ENCODE results near the gene FADS2.

FADS2 gene

DNA sequence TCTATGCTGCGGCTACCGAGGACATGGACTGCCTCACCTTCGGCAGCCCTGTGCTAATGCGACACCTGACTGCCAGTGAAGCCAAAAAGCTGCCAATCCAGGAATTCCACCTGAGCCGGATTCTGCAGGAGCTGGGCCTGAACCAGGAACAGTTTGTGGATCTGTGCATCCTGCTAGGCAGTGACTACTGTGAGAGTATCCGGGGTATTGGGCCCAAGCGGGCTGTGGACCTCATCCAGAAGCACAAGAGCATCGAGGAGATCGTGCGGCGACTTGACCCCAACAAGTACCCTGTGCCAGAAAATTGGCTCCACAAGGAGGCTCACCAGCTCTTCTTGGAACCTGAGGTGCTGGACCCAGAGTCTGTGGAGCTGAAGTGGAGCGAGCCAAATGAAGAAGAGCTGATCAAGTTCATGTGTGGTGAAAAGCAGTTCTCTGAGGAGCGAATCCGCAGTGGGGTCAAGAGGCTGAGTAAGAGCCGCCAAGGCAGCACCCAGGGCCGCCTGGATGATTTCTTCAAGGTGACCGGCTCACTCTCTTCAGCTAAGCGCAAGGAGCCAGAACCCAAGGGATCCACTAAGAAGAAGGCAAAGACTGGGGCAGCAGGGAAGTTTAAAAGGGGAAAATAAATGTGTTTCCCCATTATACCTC is 32.1 kb upstream of the FADS2 start:
- no peak for DNase-seq (ENCODE audit: low read depth)

DNA sequence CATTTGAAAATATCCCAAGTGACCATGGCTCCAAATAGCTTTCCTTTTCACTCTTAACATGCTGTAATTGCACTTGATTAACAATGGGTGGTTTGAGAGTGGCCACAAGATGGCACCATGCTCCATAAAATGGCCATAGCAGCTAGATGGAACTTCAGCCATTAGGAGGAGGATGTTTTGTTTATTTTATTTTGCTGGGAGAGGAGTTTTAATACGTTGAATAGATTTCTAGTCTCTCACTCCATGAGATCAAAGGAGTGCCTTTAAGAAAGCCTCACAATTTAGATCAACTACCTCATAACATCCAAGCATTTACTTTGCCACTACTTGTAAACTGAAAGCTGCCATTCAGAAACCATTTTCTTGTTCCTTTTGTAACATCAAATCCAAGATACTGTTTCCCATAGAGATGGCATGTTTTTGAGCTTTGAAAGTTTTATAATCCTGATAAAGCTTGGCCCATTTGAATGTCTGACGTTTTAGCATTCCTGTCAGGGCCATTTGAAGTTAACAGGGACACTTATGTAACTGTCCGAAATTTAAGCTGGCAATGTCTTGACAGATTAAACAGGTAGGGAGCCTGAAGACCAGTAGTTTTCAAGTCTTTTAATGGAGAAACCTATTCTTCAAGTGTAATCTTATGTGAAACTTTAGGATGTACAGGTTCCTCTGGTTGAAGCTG is 30.7 kb upstream of the FADS2 start:
- DNase-seq (ENCODE audit: low read depth) = peak; percentile 82

DNA sequence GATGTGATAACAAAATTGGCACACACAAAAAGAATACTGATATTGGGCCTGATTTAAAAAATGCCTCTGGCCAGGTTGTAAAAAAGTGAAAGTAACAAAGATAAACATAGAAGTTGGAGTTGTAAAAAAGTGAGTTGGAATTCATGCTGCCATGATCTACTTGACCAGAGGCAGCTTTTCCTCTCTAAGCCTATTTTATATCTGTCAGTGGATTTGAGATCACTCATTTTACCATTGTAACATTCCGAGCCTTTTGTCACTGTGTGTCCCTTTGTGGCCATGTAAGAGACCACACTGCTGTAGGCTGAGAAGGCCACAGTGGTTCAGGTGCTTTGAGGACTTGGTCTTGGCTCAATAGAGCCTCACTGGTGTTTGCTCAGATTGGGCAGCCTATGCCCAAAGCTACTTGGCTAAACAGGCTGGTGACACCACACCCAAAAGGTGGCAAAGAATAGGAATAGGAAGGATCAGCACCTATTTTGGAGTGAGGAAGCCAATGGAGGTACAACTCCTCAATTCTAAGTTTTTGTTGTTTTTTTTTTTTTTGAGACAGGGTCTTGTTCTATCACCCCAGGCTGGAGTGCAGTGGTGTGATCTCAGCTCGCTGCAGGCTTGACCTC is 28.3 kb upstream of the FADS2 start:
- DNase-seq (ENCODE audit: low read depth) = no peak

DNA sequence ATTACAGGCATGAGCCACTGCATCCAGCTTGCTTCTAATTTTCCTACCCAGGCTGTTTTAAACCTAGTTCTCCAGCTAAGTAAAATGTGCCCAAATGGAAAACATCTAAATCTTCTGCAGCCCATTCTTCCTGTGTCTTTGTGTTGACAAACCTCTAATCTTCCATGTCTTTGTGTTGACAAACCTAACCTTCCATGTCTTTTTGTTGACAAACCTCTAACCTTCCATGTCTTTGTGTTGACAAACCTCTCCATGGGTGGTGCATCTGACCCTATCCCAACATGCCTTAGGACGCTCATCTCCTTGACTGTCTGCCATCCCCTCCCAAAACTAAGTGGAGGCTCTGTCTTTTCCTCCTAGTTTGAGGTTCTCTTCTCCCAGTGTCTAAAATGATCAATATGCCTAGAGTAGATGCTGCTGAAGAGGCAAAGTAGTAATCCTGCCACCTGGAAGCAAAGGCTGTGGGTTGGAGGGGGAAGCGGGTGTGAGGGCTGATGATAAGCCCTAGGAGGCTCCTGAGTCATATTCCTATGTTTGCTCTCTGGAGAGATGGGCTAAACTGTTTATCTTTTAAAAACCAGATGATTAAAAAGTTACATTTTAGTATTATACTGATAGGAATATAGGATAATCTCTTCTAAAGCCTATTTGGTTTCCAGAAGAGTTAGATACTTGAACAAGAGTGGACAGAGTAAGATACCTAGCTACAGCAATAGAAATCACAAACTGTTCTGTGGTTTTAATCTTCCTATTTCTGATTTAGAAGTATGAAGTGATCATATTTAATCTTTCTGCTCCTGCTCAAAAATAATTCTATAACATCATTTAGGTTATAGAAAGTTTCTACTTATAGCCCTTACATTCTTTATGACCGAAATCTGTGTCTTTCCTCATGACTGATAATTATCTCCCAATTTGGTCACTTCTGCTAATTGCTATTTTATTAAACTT is 27.5 kb upstream of the FADS2 start:
- DNase-seq (ENCODE audit: low read depth) = peak; percentile 24

DNA sequence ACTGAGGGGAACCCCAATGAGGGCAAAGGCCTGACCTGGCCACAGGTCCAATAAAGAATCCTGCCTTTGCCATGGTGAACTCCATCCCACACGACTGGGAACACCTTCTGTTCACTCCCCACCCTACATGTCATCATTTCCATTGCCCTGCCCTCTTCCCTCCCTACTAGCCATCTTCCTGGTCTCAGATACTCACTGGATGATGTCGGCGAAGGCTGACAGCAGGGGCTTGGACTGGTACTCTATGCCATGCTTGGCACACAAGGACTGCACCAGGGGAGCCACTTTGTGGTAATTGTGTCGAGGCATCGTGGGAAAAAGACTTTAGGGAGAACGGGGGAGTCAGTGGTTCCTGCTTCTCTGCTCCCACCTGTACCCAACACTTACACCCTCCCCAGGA is 25.5 kb upstream of the FADS2 start:
- DNase-seq (ENCODE audit: low read depth) = no peak

DNA sequence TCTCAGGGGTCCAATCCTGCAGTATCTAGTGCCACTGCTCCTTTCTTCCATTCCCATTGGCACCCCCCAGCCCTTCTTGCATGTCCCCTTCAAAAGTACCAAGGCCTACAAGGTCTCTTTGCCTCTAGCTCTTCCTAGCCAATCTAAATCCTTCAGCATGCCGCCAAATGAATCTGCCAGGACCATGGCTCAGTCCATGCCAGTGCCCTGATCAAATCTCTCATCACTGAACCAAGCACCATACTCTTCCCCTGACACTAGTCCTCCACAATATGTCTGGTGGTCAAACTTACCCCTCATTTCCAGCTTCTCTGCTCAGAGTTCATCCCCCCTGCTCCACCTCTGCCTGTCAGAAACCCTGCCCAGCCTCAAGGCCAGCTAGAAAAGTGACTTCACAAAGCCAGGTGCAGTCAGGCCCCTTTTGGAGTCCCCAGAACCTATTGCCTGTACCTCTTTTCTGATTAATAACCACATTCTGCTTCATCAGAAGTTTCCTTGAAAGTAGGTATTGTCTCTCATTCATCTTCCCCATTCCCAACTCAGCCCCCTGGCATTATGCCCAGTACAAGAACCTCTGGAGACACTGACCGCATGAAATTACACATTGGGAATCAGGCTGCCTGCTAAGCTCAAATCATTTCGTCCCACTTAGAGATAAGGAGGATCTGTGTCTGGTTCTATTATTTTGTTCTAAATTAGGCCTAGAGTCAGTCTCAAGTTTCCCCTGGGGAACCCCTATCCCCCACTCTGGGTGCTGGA is 24.0 kb upstream of the FADS2 start:
- DNase-seq (ENCODE audit: low read depth) = no peak

DNA sequence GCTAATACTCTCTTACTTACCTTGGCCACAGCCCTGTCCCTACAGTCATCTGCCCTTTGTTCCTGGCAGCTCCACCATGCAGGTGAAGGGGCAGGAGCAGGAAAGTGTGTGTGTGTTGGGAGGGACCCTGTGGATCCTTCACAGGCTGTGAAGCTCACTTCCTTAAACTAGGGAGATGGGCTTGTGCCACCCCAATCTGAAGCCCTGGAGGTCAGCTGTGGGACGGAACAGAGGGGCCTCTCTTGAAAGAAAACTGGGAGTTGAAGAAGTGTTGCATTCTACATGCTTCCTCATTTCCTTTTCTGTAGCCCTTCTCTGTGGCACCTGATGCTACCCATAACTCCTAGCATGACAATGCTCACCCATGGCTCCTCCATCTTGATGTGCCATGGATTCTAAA is 23.0 kb upstream of the FADS2 start:
- DNase-seq (ENCODE audit: low read depth) = no peak

DNA sequence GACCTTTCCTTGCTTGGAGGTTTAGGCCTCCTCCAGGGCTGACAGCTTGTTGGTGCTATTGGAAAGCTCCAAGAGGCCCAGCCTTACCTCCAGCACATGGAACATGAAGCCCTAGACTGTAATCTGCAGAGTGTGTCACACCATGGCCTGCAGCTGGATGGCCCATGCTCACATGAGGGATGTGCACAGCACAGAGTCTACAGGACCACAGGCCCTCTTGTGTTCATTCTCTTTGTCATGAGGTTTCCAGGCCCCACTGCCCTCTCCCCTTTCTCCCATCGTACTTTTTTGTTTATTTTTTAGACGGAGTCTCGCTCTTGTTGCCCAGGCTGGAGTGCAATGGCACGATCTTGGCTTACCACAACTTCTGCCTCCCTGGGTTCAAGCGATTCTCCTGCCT is 21.3 kb upstream of the FADS2 start:
- no peak for DNase-seq (ENCODE audit: low read depth)

DNA sequence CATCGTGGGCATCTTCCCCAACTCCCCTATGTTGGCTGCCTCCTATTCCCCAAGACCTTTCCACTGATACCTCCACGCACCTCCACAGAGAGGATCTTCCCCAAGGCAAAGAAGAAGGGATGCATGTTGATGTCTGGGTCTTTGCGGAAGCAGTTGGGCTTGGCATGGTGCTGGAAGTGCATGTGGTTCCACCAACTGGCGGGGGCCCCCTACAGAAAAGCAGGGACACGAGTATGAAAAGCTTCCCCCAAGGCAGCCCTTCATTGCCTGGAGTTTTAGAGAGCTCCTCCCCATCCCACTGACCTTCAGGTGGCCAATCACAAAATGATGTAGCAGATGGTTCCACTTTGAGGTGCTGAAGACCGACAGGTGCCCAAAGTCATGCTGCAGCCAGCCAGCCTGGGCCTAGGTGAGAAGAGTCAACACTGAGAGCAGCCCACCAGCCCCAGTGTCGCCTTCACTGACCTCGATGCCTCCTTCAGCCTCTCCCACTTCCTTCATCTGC is 17.4 kb upstream of the FADS2 start:
- no peak for DNase-seq (ENCODE audit: low read depth)

DNA sequence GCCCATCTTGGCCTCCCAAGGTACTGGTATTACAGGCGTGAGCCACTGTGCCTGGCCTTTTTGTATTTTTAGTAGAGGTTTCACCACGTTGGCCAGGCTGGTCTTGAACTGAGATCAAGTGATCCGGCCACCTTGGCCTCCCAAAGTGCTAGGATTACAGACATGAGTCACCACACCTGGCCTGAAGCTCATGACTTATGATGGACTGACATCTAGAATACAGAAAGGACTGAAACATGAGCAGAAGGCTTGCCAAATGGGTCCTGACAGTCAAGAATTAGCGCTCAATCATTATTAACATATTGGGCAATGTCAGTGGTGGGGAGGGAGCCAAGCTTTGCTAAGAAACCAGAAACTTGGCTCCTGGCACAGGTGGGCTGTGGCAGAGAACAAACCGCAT is 16.3 kb upstream of the FADS2 start:
- no peak for DNase-seq (ENCODE audit: low read depth)

DNA sequence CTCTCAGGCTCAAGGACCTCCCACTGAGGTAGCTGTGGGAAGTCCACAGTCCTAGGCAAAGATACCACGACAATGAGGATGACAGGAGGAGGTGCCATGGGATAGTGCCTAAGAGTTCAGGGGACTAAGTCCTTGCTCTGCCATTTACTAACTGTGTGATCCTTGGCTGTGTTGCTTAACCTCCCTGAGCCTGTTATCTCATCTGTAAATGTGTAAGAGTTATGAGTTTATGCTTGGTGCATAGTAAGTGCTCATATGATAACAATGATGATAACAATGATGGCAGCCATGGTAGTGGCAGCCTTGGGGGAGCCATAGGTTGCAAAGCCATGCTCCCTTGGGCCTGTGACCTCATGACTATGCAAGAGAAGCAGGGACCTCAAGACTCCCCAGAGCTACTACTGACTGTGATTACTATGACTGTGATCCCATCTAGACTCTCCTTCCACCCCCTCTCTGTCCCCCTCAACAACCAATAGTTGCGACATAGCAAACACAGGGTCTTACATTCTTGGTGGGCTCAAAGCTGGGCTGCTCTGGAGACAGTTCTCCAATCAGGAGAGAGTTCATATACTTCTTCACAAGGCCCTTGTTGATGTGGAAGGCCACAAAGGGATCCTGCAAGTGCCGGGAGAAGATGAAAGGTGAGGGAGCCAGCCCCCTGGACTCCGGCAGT is 15.2 kb upstream of the FADS2 start:
- DNase-seq (ENCODE audit: low read depth) = no peak

DNA sequence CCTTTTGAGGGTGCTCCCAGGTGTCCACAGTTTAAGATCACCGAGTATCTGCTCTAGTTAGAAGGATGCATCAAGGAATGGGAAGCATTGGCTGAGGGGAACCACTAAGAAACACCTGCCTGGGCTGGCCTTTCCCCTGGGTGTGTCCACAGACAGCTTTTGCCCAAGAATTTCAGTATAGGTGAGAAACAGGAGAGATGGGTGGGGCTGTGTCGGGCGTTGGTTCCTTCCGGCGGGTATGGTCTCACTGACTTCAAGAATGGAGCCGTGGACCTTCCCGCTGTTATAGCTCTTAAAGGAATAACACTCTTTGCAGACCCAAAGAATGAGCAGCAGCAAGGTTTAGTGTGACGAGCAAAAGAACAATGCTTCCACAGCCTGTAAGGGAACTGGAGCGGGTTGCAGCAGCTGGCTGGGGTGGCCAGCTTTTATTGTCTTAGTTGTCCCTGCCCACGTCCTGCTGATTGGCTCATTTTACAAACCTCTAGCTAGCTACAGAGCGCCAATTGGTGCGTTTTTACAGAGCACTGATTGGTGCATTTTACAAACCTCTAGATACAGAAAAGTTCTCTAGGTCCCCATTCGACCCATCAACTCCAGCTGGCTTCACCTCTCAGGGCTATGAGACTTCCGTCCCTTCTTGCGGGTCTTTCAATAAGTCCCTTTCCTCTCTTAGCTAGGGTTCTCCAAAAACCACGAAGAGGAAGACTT is 13.7 kb upstream of the FADS2 start:
- peak; percentile 39 for DNase-seq (ENCODE audit: low read depth)

DNA sequence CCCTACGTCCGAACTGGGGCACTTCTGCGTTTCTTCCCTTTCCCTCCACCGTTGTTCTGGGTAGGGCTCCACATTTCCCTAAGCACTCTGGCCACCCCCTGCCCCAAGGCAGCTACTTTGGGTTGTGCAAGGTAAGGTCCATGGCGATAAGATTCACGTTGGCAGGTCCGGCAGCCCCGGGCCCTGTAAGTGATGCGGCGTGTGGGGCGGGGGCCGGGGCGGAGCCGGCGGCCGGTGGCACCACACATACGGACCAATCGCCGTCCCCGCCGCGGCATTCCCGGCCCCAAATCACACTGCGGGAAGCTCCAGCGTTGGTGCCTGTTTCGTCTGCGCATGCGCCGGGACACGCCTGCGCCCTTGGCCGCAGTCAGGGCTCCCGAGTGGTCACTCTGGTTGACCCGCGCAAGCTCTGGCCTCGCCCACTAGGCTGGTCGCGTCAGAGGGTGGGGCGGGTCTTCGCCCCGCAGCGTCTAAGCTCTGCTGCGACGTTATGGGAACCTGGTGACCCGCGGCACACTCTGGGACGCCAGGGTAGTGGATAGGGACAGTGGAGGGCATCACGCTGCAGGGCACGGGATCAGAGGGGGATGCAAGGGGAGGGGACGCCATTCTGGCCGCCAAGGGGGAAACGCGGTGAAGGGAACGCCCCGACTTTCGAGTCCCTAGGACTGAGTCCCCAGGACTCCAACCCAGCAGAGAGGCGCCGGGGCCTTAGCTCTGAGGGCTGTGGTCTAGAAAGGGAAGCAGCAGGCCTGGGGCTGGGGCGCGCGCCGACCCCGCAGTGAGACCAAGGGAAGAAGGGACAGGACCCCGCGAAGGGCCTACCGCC is 12.9 kb upstream of the FADS2 start:
- DNase-seq (ENCODE audit: low read depth) = peak; percentile 97

DNA sequence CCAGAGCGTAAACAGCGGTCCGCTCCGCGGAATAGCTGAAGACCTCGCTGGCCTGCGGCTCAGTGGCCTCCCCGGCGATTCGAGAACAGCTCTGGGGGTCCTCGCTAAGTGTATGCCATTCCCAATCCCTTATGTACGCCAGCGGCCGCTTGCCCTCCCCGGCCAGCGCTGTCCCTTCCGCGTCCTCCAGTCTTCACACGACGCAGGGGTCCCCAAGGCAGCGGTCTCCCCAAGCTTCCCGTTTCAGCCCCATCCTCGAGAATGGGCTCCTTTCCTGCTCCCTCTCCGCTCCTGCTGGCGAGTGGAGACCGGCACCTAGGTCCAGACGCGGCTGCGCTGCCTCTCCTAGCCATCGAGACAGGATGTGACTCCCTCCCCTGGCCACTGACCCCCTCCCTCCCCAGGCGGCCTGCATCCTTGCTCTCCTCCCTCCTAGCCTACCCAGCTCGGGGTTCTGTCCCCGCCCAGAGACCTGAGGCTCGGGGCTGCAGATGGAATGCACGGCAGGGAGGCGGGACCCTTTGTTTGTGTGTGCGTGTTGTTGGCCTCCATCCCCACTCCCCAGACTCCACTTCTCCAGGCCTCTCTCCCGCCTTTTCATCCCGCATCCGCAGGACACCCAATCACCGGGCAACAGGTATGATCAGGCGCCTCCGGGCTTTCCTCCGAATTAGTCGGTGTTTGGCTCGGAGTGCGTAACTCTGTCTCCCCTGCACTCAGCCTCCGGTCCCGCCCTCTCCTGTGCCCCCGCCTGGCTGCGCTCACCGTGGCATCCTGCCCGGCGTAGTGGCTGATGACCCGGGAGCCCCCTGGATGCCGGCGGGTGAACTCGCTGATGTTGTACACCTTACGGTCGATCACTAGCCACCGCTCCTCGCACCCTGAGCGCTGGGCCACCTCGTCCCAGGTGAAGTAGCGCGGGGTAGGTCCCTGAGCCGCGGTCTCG is 12.0 kb upstream of the FADS2 start:
- peak; percentile 90 for DNase-seq (ENCODE audit: low read depth)

DNA sequence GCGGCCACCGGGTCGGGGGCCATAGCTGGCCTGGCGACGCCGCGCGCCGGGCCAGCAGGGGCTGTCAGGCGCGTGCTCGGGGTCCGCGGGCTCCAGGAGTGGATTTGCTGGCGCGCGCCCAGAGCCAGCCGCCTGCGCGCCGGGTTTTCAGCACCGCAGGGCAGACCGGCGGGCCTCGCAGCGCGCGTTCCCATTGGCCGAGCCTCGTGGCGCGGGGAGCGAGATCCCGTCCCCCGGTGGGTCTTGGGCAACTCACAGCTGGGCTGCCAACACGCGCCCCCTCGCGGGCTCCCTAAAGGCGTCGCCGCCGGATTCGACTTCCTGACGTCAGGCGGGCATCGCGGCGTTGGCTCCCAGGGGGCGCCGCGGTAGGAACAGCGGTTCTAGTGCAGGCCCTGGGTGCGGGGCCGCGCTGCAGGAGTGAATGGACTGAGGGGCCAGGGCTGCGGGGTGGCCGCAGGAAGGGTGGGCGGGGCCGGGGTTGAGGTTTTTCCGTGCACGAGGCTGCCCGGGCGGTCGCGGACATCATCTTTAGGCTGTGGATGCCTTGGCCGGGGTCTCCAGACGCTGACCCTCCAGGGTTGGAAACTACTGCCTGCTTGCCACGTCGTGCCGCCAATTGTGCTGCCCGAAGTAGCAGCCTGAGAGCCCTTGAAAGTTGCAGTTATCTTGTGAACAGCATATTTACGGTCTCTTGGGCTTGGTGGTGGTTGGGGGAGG is 11.2 kb upstream of the FADS2 start, which contains the start of gene FADS1:
Gene FADS1, minus strand, starts transcription at position 268 of the 720 bp plus-strand sequence. Its CDS starts 74 bp downstream, at position 194.
- peak; percentile 96 for DNase-seq (ENCODE audit: low read depth)

DNA sequence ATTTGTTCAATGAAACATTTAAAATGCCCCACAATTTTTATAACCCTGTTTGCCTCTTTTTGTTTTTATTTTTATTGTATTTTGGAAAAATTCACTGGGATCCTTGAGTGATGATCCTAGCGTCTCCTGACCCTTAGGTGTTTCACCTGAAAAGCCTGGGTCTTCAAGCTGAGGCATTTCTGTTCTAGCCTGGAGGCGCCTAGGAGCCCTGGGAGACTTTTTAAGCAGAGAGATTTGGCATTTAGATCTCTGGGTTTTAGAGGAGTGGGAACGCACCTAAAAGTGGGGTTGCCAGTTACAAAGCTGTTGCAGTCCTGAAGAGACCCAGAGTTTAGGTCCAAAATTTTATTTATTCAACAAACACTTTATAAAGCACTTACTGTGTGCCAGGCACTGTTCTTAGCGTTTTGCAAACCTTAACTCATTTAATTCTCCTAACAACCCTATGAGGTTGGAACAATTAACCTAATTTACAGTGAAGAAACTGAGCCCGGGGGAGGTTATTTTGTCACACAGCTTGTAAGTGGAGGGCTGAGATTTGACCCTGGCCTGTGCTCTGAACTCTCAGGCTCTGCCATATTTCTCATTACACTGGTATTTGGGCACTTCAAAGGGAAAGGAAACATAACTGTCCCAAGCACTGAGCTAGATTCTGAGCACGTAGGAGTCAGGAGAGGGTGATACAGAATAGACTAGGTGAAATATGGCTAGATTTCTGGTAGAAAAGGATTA is 10.5 kb upstream of the FADS2 start:
- no peak for DNase-seq (ENCODE audit: low read depth)

DNA sequence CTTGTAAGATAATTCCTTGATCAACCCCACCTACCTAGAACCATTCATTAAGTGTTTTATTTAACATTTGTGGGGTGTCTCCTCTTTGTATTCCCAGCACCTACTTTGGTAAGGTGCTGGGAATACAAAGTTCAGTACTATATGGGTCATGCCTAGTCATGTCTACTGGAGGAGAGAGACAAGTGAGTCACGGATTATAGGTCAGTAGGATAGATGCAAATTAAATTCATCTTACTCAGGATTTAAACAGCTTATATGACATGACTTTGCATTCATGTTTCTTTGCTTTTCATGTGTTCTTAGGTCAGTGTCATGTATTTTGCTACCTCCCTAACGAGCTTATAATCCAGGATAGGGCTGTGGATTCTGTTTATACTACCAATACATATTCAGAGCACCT is 7.9 kb upstream of the FADS2 start:
- peak; percentile 85 for DNase-seq (ENCODE audit: low read depth)
